ENCODE measurements around the gene BCAS3.
A peak's percentile ranks its signal among the peaks of the same experiment; 100 is the strongest.

The BCAS3 gene

DNA sequence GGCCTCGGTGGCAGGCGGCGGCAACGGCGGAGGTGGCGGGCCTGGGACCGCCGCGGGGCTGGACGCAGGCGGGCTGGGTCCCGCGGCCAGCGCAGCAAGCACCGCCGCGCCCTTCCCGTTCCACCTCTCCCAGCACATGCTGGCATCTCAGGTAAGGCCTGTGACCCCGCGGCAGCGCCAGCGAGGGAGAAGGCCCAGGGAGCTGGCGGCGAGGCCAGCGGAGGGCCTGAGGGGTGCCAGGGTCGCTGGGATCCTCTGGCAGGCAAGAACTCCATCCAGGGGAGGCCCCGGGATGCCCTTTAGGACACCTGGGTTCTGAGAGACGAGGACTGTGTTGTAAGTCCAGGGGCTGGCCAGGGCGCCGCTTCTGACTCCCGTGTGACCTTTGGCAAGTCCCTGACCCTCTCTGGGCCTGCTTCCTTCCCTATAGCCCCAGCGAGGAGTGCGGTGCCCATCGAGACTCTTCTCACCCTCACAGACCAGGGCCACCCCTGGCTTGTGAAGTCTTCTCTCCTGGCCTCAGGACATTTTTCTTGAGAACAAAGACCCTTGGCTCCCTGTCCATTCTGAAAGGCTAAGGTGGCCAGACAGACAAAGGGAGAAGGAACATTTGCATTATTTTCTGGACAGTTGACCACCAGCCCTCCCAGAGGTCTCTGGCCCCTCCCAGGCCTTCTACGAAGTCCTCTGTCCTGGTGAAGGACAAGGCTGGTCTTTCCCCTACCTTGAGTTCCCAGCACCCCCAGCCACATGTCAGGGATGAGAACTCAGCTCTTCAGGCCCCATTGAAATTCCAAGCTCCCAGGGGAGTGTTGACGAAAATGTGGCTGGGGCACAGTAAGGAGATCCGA lies 728.3 kb downstream of the BCAS3 start:
- no peak for DNase-seq

DNA sequence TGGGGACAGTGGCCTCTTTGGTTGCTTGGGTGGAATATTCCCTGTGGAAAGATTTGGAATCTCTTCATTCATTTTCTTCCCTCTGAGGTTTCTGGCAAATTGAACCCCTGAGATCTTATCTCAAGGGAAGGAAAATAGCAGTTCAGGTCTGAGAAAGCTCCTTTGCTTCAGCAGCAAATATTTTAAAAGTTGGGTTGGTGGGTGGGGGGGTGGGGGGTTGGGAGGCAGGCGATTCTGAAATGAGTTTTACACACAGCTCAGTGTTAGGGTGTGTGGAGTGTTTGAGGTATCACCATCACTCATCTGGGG lies 728.8 kb downstream of the BCAS3 start:
- DNase-seq = no peak

DNA sequence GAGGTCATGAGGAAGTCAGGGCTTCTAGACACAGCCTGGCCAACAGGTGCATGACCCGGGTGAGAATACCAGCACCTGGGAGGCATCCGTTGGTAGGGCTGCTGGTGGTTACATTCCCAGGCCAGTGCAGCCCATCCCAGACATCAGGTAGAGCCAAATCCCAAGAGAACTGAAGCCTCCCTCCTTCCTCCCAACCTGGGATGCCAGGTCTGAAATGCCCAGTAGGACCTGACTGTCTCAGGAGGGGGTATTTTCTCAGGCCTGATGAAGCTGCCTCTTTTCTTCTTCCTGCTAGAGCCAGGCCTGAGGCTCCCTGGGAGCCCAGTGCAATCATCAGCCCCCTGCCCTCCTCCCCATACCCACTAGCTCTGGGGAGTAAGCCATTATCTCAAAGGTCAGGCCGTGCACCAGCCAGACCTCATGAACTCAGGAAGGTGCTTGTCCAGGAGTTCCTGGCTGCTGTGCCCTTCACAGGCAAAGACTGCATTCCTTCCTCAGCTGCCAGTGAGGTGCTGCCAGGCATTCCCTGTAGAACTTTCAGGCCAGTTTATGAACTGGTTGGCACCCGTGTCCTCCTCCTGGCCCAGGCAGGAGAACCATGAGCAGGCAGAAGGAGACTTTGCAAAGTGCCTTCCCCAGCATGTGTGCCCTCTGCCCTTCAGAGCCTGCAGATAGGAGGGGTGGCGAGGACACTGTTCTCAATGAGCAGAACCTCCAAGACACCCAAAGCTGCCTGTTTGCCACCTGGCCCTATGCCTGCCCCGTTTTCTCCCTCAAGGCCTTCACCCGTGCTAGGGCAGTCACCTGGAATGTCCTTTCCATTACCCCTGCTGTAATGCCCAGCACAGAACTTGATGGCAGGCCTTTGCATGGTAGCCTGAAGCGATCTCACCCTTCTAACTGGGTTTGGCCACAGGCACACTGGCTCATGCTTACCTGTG lies 729.6 kb downstream of the BCAS3 start:
- no peak for DNase-seq

DNA sequence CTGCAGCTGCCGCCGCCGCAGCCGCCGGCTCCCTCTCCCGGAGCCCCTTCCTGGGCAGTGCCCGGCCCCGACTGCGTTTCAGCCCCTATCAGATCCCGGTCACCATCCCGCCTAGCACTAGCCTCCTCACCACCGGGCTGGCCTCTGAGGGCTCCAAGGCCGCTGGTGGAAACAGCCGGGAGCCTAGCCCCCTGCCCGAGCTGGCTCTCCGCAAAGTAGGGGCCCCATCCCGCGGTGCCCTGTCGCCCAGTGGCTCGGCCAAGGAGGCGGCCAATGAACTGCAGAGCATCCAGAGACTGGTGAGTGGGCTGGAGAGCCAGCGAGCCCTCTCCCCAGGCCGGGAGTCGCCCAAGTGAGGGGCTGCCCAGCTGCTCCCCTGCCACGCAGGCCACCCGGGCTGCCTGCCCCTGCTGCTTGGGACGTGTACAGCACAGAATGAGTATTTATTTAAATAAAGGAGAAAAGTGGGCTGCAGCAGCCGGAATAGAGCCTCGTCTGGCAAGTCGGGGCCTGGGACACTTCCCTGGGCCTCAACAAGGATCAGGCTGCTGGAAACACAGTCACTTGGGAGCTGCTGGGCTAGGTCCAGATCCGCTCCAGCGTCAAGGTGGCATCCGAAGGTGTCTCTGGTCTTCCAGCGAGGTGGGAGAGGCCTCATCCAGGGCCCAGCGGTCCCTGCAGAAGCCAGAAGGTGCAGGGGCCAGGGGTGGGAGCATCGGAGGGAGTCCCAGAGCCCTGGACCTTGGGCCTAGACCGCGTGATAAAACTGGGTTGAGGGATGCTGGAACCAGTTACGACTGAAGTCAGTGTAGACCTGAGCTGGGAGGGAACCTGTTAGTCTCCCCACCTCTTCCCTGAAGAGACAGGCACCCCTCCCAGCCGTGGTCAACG lies 730.7 kb downstream of the BCAS3 start:
- DNase-seq = no peak

DNA sequence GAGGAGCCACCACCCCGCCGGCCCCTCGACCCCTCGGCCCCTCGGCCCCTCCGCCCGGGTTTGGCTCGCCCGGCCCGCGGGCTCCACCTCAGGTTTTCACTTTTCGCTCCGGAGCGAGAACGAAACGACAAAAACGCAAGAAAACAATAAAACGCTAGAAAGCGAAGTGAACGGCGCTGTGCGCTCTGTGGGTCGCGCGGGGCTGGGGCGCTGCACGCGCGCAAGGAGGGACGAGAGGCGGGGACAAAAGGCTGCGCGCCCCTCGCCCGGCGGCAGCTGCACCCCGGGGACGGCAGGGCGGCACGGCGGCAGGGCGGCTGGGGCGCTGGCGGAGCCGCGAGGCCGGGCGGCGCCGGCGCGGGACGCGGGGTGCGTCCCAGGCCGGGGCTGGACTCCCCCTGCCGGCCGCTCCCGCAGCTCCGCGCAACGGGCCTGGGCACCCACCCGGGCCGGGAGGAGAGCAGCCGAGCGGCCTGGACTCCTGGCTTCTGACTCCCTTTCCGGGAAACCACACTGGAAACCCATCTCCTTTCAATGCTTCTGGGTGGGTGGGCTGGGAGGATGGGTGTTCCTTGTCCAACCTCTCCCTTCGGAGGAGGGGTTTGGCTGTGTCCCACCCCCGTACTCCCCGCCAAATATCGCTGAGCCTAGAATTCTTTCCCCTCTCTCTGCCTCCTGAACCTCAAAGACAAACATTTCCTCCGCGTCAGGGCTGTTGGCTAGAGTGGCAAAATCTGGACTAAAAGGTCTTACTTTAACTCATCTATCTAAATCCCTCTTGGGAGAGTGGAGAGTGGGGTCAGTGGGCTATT lies 731.9 kb downstream of the BCAS3 start:
- peak; percentile 68 for DNase-seq

DNA sequence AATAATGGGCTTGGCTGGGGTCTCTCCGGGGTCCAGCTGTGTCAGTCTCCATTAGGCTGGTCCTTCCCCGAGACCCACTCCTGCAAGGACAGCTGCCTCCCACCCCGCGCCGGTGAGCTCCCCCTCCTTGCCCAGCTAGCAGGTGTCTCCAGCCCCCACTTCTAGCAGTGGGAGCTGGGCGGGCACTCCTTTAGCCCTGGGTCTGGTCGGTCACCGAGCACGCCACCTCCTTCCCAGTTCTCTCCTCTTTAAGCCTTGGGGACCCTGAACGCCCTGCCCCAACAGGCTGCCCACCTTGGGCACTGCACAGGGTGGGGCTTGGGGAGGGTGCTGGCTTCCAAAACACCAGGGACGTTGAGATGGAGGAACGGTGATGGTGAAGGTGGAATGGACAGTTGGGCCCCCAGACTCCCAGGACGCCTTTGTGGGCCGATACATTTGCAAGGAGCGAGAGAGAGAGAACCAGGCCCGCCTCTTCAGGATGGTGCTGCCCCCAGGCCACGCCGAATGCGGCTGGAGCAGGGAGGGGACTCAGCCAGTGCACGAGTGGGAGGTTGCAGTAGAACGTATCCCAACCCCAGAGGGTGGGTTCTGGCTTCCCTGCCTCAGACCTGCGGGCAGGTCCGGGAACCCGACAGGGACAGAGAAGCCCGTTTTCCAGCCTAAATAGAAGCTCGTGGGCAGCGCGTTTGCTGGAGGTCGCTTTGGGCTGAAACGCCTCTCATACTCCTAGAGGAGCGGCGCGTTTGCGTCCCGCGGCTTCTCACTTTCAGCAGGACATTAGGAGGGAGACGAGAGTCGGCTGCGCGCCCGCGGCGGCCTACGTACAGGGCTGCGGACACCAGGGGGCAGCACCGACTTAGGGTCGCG lies 732.7 kb downstream of the BCAS3 start:
- no peak for DNase-seq

DNA sequence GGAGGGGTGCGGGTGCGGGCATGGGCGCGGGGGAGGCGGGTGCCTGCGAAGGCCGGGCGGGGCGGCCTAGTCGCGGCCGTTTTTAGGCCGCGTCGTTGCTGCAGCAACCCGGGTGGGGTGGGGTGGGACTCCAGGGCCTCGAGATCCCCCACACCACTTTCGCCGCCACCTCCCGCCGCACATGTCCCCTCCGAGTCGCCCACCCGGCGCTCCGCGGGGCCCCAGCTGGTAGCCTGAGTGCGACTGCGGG lies 733.3 kb downstream of the BCAS3 start:
- no peak for DNase-seq

DNA sequence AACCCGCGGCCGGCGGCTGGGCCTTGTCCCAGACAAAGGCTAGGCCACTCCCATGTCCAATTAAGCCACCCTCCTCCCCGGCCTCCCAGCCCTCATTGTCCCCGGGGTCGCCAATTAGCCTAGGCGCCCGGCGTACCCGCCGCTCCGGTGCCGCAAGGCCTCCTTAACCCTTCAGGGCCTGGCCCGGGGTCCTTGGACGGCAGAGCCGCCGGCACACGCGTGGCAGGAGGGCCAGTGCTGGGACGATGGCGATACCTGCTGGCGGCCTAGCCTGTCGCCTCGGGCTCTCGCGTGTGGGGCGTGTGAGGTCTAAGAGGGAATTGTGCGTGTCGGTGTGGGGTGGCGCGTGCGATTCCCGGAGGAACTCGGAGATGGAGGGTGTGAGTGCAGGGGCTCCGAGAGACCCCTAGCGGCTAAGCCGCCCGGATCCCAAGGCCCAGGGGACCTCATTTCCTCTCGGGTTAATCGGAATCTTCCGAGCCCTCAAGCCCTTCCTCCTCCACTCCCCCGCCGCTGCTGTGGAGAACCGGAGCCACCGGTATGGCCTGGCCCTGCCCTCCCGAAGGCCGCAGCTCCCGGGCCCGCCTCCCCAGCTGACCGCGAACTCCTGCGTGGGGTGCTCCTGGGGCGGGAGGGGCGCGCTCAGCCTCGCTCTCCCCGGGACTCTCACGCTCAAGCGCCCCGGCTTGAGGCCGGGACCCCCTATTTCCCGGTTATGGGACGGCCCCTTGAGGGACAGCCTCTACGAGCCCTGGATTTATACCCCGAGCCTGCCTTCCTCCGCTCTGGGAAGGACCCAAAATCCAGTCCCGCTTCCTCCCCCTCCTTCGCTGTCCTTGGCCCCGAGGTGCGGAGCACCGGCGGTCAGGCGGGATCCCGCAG lies 733.9 kb downstream of the BCAS3 start:
- no peak for DNase-seq

DNA sequence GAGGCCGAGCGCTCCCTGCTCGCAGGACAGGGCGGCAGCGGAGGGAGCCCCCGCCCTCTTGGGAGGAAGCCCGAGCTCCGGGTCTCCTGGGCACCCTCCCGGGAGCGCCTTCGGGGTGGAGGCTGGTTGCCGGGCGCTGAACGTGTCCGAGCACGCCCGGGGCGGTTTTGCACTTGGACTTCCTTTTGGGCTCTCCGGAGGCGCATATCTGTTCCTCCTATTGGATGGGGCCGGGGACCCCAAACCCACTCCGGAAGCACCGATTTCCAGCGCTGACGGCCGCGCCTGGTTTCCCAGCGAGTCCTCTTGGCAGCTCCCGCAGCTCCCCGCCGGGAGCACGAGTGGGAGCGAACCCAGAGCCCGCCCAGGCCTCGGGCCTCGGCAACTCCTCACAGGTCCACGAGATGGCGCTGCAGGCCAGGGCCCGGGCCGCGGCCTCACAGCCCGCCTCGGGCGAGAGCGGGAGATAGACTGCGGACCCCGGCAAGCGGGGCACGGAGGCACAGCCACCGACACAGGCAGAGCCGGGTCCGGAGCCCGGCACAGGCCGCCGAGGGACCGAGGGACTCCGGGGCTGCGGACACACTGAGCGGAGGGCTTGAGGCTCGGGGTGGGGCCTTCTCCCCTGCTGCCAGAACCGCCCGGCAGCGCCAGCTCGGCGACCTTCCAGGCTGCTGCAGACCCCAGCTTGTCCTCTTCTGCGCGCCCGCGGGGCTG lies 734.6 kb downstream of the BCAS3 start:
- DNase-seq = peak; percentile 77

DNA sequence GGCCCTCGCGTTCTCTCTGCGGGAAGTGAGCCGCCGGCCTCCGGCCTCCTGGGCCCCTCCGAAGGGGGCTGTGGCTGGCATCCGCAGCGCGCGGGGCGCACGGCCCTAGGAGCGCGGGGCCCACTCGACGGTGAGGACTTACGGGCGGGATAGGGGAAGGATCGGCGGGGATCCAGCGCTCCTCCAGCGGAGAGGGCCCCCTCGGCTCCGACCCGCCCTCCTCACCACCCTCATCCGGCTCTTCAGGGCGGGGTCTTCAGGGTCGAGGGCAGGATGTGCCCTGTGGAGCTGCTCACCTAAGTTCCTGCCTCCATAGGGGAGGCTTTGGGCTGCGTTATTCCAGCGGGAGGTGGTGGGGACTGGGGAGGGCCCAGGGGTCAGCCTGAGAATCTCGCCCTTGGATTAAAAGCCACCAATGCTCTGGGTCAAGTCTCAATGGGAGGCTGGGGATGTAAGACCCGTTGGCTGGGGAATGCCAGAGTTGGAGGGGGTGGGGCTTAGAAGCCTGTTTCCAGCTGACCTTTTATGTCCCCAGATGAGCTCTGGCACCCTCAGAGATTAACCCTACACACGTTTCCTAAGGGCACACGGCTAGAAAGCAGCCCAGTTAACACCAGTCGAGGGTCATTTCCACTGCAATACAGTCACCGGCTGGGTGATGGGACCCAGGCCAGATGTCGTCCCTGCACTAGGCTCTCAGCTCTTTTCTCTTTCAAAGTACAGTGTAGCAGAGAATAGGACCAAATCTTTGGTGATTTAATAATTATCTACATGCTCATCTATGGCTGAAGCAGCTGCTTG lies 735.4 kb downstream of the BCAS3 start:
- DNase-seq = no peak

DNA sequence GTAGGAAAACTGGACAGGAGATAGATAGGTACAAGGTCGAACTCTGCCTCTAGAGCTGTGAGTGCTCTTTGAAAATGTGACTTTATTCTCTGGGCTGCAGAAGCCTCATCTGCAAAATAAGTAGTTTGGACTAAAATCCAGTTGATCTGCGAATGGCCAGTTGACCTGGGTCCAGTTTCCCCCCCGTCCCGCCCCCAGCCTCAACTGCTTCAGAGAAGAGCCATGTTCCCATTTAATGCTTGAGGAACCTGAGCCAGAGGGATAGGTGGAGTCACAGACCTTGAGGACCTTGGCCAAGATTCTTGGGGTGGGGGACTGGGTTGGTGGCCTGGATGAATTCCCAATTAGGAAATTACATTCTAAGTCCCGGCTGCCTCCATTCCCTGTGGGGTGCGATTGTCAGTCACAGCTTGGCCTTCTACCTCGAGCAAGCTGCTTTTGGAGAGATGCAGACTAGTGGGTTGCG lies 736.0 kb downstream of the BCAS3 start:
- DNase-seq = no peak

DNA sequence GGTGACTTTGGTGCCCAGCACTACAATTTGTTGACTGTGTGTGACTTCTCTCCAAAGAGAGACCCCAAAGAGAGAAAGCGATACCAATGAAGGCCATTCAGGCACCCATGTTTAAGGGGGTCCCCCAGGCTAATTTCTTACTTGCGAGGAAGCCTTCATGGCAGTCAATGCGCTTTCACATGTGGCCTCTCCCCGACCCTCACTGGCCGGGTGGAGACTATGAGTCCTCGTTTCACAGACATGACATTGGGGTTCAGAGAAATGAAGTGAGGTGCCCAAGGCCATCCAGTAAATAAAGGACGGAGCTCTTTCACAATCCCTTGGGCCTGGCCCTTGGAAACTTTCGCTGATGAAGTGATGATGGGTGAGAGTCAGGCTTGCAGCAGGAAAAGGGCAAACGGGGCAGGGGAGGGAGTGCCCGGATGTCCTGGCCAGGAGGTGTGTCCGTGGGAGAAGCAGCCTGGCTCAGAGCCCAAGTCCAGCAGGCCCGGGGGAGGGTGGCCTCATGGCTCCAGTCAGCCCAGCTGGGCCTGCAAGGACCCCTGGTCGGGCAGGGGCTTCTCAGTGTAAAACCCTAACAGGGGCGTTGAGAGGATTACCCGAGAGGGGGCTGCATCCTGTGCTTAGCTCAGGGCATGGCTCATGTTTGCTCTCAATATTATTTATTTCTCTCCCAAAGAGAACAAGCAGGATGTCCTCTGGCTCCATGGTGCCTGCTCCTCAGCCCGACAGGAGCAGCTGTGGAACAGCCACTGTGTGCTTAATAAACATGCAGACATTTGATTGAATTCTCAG lies 736.7 kb downstream of the BCAS3 start:
- no peak for DNase-seq

DNA sequence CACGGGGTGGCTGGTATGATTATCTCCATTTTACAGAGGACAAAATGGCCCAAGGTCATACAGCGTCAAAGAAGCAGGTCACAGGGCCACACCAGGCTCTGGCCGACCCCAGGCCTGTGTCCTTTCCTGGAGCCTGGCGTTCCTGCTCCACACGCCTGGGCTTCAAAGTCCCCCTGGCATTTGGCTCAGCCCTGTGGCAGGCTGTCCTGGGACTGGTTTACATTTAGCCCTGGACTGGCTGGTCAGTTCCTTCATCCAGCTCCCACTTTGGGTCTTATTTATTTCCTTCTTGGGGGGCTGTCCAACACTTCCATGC lies 737.2 kb downstream of the BCAS3 start:
- no peak for DNase-seq

DNA sequence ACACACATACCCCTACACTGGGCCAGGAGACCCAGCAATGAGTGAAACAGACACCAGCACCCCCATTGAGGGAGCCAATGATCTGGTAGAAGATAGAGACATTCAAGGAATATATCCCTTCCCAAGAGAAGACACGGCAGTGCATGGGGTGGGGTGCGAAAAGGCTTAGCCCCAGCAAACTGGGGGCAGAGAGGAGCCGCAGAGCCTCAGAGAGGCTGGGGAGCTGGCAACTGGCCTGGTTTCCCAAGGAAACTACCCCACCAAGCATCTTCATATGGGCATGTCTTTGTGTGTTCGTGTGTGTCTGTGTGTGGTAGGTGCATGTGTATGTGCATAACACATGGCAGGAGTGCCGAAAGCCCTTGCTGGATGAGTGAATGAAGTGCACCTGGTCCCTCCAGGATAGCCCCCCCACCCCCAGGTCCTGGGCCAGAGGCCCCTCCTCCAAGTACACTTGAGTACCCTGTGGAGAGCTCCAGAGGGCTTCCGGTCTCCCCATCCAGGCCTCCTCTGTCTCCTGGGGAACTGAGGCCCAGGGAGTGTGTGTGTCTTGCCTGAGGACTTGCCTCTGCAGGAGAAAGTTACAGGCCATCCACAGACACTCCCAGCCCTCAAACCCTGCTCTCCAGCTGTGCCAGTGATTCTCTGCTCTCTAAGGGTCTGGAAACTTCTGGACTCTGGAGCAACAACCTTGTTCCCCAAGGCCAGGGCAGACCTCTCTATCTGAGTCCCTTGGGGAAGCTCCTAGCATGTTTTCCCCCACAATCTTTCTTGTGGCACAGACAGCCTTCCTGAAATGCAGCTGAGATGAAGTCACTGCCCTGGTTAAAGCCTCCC lies 737.9 kb downstream of the BCAS3 start:
- no peak for DNase-seq

DNA sequence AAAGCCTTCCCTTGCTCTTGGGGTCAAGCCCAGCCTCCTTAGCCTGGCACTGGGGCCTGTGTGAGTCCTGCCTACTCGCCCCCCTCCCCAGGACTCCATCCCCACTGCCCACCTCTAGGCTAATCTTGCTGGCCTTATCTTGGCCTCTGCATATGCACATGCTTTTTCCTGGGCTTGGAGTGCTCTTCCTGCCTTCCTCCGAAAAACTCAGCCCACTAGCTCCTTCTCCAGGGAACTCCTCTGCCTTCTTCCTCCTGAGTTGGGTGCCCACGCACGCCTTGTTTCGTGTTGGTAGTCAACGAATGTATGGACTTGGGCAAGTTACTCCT lies 738.5 kb downstream of the BCAS3 start:
- no peak for DNase-seq

DNA sequence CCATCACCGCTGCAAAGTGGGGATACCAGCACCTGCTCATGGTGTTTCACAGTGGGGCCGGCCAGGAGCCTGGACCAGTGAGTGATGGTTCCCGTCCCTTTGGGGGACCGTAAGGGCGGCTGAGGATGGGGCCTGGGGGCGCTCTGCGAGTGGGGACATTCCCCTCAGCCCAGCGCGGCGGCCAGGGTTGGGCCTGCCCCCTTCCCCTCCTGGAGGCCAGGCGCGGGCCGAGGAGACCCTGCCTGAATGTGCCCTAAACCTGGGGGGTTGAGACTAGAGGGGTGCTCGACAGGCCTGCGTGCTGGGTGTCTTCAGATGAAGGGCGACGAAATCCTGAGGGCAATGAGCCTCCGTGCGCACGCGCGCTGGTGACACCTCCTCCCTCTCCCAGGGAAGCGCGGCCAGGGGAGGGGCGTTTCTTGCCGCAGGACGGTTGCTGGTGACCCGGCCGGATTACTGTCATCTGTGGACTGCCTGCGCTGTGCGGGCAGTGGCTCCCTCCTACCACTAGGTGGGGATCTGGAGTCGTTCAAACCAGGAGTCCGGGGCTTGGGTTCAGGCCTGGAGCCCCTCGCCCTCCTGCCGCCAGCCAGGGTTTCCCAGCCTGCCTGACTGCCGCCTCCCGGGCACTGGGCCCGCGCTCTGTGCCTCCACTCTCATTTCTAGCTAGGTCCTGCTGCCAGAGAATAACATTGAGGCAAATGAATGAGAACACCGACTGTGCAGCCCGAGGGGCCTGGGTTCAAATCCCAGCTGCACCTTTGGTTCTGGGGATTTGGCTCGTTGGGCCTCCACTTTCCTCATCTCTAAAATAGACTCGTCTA lies 739.1 kb downstream of the BCAS3 start:
- peak; percentile 56 for DNase-seq
